Stomach (tissue), 4 donors: ENCODE measurements around the gene VAMP1.

ENCODE experiments used
- CTCF ChIP-seq, 7 experiments: fragments of 450-650 bp in 4 of 7; fragments of 200-600 bp in 3 of 7; sonication (generic) in 3 of 7; IDR thresholded peaks; one replicate each; pipeline ENCODE4 v1.5.1; 2016 to 2019; ENCODE audit warnings: antibody characterized with exemption in 7 of 7, control low read depth in 2 of 7, mild to moderate bottlenecking in 1 of 7
- POLR2A ChIP-seq, 4 donors: fragments of 450-650 bp; IDR thresholded peaks; one replicate each; pipeline ENCODE4 v1.6.1; 2016; ENCODE audit warnings: antibody characterized with exemption in 4 of 4, control low read depth in 2 of 4, mild to moderate bottlenecking in 1 of 4, moderate library complexity in 1 of 4
- POLR2AphosphoS5 ChIP-seq, 3 donors: sonication (generic); formaldehyde crosslinking; IDR thresholded peaks; one replicate each; pipeline ENCODE4 v1.6.1; 2016; ENCODE audit warnings: antibody characterized with exemption in 3 of 3

GRCh38 chr12:6425590-6426531 lies 44.6 kb downstream of the VAMP1 start:
- no peak for TF ChIP-seq CTCF (IDR thresholded peaks at IDR 0.05)
- TF ChIP-seq POLR2AphosphoS5 (IDR thresholded peaks at IDR 0.05), result no peak
- TF ChIP-seq POLR2A (IDR thresholded peaks at IDR 0.05), result no peak
